Ectodermal cell (in vitro differentiated cells): ENCODE results near the gene TUBGCP5.

Source experiments
- H3K27ac ChIP-seq: 2 replicates; pipeline ENCODE4 v1.7.0; 2013; ENCODE audit warnings: mild to moderate bottlenecking, low read depth, low read length; ENCODE audit not compliant: insufficient read depth, poor library complexity, severe bottlenecking
- H3K27me3 ChIP-seq: 2 replicates; pipeline ENCODE4 v1.7.0; 2013; ENCODE audit warnings: mild to moderate bottlenecking, low read length; ENCODE audit not compliant: insufficient read depth, control insufficient read depth, poor library complexity, severe bottlenecking
- H3K36me3 ChIP-seq: one replicate; pipeline ENCODE4 v1.7.0; 2013; ENCODE audit warnings: low read length; ENCODE audit not compliant: control insufficient read depth, insufficient read depth
- H3K4me1 ChIP-seq: one replicate; pipeline ENCODE4 v1.7.0; 2013; ENCODE audit warnings: low read length; ENCODE audit not compliant: control insufficient read depth, insufficient read depth
- H3K4me3 ChIP-seq: 2 replicates; pipeline ENCODE4 v1.7.0; 2013; ENCODE audit warnings: low read depth, low read length, control low read depth; ENCODE audit not compliant: insufficient read depth
- H3K9me3 ChIP-seq: 2 replicates; pipeline ENCODE4 v1.7.0; 2013; ENCODE audit warnings: mild to moderate bottlenecking, low read length, moderate library complexity; ENCODE audit not compliant: control insufficient read depth
- WGBS, 2 experiments: methylation state at CpG; one replicate each; pipeline ENCODE4 v1.1.7; 2013; ENCODE audit warnings: missing lambda C conversion rate in 2 of 2; 5-methylcytosine and 5-hydroxymethylcytosine counted together

The TUBGCP5 gene

GRCh38 chr15:22966321-22967083 is 72.9 kb downstream of the TUBGCP5 start:
- Histone ChIP-seq H3K4me1 (peaks cover 10% of the 10 kb centered on the region), H3K9me3 (no peaks in the 10 kb centered on the region)
- WGBS, 2 experiments: 94 to 95% methylated on average over 20 of the region's 20 CpGs

GRCh38 chr15:22963641-22964040 is 75.7 kb downstream of the TUBGCP5 start:
- Histone ChIP-seq H3K4me3 (no peak overlapping the region), H3K27ac (no peak overlapping the region), H3K36me3 (no peaks in the 10 kb centered on the region), H3K4me1 (peaks cover 5% of the 10 kb centered on the region), H3K9me3 (no peaks in the 10 kb centered on the region), H3K27me3 (no peaks in the 10 kb centered on the region)
- 95 to 97% methylated on average over 12 of the region's 12 CpGs for WGBS, 2 experiments

More at GRCh38 chr15:22966321-22967083, 72.9 kb downstream of the TUBGCP5 start:
- H3K27me3 ChIP-seq: no peaks in the 10 kb centered on the region
- no peak overlapping the region for H3K27ac ChIP-seq
- no peak overlapping the region for H3K4me3 ChIP-seq
- H3K36me3 ChIP-seq: no peaks in the 10 kb centered on the region

- no peak overlapping the region for H3K27ac ChIP-seq
- H3K36me3 ChIP-seq: no peaks in the 10 kb centered on the region
- no peak overlapping the region for H3K4me3 ChIP-seq
- WGBS, 2 experiments: 90 to 98% methylated on average over 10 to 12 of the region's 12 CpGs
- no peaks in the 10 kb centered on the region for H3K9me3 ChIP-seq
- H3K27me3 ChIP-seq: no peaks in the 10 kb centered on the region
- peaks cover 5% of the 10 kb centered on the region for H3K4me1 ChIP-seq
Observed at GRCh38 chr15:22962611-22963010, 76.8 kb downstream of the TUBGCP5 start.

DNA sequence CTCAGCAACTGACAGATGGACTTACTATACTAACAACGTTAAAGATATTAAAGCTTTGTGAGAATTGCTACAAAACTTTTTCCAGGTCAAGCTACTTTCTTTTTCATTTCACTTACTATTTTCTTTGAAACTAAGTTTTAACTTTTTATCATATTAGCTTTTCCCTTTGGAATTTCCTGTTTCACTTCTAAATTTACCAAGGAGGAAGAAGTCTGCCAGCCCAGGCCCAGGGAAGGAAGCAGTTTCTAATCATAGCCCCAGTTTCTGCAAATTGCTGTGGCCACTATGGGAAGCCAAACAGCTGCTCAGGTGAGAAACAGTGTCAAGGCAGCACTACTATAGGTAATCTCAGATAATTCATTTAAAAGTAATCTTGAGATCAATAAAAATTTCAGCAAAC is 77.6 kb downstream of the TUBGCP5 start:
- no peaks in the 10 kb centered on the region for H3K36me3 ChIP-seq
- H3K27ac ChIP-seq: no peak overlapping the region
- H3K9me3 ChIP-seq: no peaks in the 10 kb centered on the region
- WGBS, 2 experiments: 92 to 100% methylated on average over 1 of the region's 1 CpG
- no peak overlapping the region for H3K4me3 ChIP-seq
- peaks cover 5% of the 10 kb centered on the region for H3K4me1 ChIP-seq
- H3K27me3 ChIP-seq: no peaks in the 10 kb centered on the region

DNA sequence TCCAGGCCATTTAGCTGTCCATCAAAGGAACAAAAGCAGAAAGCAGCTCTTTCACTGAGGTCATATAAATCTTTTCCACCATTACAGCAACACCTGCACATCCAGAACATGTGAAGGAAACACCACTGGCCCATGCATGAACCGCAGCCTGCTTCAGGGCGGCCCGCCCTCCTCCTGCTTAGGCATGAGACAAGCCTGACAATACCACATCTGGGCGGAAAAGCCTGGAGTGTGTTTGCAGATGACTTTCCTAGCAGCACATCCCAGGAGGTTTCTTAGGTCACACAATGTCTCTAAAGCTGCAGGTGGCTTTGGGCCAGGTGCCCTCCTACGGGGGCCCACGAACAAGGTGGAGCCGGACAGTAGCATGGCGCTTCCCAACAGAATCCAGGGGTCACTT is 78.8 kb downstream of the TUBGCP5 start:
- H3K27me3 ChIP-seq: no peaks in the 10 kb centered on the region
- H3K4me3 ChIP-seq: no peak overlapping the region
- peaks cover 5% of the 10 kb centered on the region for H3K4me1 ChIP-seq
- WGBS, 2 experiments: 90 to 93% methylated on average over 7 to 8 of the region's 8 CpGs
- H3K9me3 ChIP-seq: no peaks in the 10 kb centered on the region
- H3K36me3 ChIP-seq: no peaks in the 10 kb centered on the region
- H3K27ac ChIP-seq: no peak overlapping the region

- 93 to 96% methylated on average over 11 of the region's 11 CpGs for WGBS, 2 experiments
- Histone ChIP-seq H3K36me3 (no peaks in the 10 kb centered on the region), H3K9me3 (no peaks in the 10 kb centered on the region), H3K27ac (no peak overlapping the region), H3K4me3 (no peak overlapping the region), H3K4me1 (peaks cover 5% of the 10 kb centered on the region), H3K27me3 (no peaks in the 10 kb centered on the region)
Observed at GRCh38 chr15:22960126-22960525, 79.2 kb downstream of the TUBGCP5 start.

DNA sequence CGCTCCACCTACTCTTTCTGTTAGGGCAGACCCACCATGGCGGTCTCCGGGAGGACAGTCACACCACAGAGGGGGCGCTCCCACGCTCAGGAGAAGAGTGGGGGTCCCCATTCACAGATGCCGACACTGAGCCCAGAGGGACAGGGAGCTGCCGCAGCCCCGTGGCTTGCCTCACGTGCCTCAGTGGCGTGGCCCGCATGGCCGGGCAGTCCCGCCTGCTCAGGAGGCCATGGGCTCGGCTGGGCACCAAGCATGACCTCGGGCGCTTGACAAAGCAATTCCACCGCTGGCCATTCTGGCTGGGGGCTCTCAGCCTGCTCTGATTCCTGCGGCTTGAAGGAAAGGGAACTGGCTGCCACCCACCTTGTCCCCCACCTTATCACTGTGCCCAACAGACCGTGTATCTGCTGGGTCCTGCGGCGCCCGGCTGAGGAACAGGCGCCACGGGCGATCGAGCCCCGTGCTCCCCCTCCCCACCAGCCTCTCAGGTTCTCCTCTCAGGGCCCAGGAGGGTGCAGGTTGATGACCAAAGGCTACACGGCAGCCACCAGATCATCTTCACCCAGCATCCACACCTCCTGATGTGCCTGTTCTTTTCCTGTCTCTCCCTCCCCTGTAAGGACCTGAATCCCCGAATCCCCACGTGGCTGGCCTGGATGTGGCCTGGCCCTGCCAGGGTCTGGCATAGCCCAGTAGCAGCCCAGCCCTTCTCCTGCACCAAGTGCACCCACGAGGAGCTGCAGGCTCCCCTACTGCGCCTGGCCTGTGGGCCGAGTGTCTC is 79.9 kb downstream of the TUBGCP5 start:
- Histone ChIP-seq H3K27ac (no peak overlapping the region), H3K27me3 (peaks cover 4% of the 10 kb centered on the region)
- 94 to 95% methylated on average over 33 of the region's 33 CpGs for WGBS, 2 experiments

GRCh38 chr15:22958487-22959280 is 80.7 kb downstream of the TUBGCP5 start:
- Histone ChIP-seq H3K9me3 (no peaks in the 10 kb centered on the region), H3K36me3 (no peaks in the 10 kb centered on the region), H3K27me3 (peaks cover 4% of the 10 kb centered on the region), H3K27ac (no peak overlapping the region), H3K4me1 (no peaks in the 10 kb centered on the region), H3K4me3 (no peak overlapping the region)
- 90 to 91% methylated on average over 15 to 16 of the region's 16 CpGs for WGBS, 2 experiments

More for the DNA sequence above, 79.9 kb downstream of the TUBGCP5 start:
- Histone ChIP-seq H3K36me3 (no peaks in the 10 kb centered on the region), H3K9me3 (no peaks in the 10 kb centered on the region), H3K4me3 (no peak overlapping the region), H3K4me1 (peaks cover 5% of the 10 kb centered on the region)

GRCh38 chr15:22956978-22957260 is 82.5 kb downstream of the TUBGCP5 start:
- Histone ChIP-seq H3K4me1 (peaks cover 9% of the 10 kb centered on the region), H3K27ac (no peak overlapping the region), H3K4me3 (no peak overlapping the region), H3K9me3 (no peaks in the 10 kb centered on the region), H3K36me3 (no peaks in the 10 kb centered on the region), H3K27me3 (peaks cover 4% of the 10 kb centered on the region)
- WGBS, 2 experiments: 92 to 93% methylated on average over 14 of the region's 14 CpGs
